Measurements from ENCODE around the gene IL7R.
A peak's percentile ranks its signal among the peaks of the same experiment; 100 is the strongest.
"Not testable (repeated sequence)": the region's sequence is repeated elsewhere in the genome, so short reads cannot be mapped to it uniquely, and the experiment has no call there.

The IL7R gene

GRCh38 chr5:35879096-35879495 lies 22.4 kb downstream of the IL7R start:
- no peak for DNase-seq

DNA sequence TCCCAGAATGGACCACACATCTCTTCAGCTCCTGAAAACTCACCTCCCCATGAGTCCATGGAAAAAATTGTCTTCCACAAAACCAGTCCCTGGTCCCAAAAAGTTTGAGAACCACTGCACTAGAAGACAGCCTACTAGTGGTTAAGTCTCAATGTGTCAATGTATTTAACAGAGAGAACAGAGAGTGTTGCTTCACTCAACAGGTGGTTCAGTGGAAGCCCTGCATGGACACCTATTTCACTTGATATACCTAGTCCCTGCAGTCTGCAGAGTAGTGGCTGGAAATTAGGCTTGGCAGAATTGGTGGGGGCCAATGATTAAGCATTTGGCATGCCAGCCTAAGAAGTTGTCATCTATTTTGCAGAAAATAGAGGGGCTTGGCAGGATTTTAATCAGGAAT lies 23.0 kb downstream of the IL7R start:
- no peak for DNase-seq

- peak; percentile 5 for DNase-seq
Observed at GRCh38 chr5:35880156-35880555, 23.5 kb downstream of the IL7R start.

GRCh38 chr5:35881758-35882157 lies 25.1 kb downstream of the IL7R start:
- DNase-seq: no peak

DNA sequence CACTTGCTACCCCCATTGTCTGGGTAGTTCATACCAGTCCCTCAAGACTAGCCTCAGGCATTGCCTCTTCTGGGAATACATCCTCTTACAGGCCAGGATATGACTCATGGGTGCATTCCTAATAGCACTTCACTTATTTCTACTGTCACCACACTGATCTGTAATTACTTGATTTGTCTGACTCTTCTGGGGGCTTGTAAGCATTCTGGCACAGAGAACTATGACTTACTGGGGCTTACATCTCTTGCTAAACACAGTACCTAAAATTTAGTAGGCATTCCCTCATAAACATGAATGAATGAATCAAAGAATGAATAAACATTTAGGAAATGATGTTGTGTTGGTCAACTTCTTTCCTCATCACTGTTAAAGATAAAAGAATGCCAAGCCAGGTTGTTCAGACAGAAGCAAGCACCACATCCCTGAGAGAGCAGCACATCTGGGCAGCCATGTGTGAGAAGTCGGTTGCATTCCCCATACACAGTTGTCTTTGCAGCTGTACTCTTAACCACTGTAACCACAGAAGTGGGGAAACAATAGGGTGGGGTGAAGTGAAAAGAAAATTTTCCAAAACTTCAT lies 27.6 kb downstream of the IL7R start:
- peak; percentile 11 for DNase-seq

DNA sequence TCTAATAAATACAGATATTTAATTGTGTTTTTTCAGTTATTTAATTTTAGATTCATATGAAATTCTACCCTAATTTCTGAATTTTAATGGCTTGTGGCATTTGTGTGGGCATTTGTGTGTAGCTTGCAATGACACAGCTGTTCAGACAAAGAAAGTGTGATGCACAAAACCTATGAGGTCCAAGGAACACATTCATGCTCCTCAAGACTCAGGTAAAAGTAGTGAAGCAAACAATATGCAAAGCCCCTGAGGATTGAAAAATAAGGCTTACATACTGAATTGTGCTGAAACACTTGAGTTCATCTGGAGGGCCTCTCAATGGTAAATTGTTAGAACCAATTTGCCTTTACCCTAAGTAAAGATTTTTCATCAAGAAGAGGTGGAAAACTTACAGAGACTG lies 28.1 kb downstream of the IL7R start:
- DNase-seq: no peak

DNA sequence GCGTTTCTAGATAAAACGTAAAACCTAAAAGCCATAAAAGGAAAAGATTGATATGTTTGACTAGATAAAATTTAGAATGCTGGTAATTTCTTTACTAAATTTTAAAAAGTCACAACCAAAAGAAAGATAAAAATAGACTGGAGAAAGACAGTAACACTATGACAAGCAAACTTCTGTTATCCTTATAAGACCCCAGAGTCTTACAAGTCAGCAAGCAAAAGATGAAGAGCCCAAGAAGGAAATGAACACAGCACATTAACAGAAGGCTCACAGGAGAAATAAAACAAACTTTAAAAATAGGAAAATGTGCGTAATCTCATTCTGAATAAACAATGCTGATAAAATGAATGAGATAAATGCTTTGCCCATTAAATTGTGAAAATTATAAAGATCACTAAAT lies 29.7 kb downstream of the IL7R start:
- DNase-seq: no peak

GRCh38 chr5:35887321-35888100 lies 30.8 kb downstream of the IL7R start:
- no peak for DNase-seq

DNA sequence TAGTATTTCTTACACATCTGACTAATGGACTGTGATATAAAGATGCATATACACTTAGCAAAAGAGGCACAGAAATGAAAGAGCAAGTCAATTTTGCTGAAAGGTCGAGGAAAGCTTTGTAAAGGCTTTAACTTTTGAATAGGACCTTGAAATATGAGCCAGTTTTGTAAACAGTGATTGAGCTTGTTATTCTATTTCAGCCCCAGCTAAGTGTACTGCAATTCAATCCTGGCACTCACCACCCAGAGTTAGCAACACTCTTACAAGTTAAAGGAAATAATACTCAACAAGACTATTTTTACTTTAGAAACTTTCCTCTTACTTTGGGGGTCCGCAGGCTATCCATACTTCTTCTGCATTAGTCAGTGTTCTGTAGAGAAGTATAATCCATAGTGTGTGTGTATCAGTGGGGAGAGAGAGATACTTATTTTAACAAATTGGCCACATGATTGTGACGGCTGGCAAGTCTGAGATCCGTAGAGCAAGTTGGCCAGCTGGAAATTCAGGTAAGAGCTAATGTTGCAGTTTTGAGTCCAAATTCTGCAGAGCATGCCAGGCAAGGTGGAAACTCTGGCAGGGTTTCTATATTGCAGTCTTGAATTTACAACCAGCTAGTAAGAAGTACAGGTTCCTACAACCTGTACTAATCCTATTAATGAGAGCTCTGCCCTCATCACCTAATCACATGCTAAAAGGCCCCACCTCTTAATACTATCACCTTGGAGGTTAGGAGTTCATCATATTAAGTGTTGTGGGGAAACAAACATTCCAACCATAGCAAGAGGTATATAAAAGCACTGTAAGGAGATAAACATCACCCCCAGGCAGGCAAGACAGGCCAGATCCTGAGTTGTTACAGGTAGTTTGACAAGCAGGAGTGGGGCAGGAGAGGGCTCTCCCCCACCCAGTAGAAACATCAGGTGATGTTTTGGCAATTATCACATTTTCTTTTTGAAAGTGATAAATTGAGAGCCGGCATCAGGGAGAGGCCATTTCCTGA lies 33.6 kb downstream of the IL7R start:
- no peak for DNase-seq

GRCh38 chr5:35892799-35893198 lies 36.1 kb downstream of the IL7R start:
- DNase-seq: not testable (repeated sequence)

DNA sequence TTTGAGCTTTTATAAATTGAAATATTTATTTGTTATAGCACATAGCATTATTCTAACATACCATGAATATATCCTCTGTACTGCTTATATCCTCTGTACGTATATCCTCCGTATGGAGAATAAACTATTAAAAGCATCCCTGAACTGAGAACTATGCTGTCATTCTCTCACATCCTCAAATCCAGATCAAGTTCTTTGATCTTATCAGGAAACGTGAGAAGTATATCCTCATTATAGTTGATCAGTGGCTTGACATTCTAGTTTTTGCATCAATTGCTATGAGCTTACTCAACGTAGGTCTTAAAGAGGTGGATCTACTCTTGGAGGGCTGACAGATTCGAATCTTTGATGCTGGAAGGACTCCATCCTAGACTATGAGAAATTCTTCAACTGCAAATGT lies 37.4 kb downstream of the IL7R start:
- no peak for DNase-seq

DNA sequence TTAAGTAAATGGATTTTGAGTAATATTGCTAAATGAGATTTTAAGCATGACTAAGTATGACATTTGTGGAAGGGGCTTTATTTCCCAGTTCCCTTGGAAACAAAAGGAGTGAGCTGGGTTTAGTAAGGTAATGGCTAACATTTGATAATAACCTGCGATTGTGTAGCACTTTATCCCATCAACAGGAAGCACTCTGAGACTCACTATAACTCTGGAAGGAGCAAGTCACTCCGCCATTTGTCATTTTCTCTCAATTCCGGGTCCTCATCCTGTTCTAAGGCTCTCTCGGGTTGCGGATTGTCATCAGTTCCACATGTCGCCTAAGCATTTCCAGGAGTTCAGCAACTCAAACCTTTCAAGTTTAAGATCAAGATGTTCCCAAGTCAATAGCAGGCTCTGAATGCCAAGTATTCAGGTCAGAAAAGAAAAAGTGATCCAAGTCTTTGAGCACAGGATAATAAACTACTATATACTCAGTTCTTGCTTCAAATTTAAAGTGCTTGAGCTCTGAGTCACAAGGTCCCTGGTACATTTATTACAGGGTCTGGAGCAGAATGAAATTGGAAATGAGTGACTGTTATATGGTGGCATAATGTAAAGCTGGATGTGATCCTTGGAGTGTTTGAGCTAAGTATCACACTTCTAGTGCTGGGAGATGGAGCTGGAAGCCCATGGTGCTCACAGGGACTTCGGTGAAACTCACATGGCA lies 42.4 kb downstream of the IL7R start:
- no peak for DNase-seq

- no peak for DNase-seq
Observed at GRCh38 chr5:35899800-35900199, 43.1 kb downstream of the IL7R start.

- DNase-seq: no peak
Observed at GRCh38 chr5:35900972-35901695, 44.4 kb downstream of the IL7R start.

GRCh38 chr5:35902046-35902672 lies 45.5 kb downstream of the IL7R start:
- DNase-seq: no peak

- no peak for DNase-seq
Observed at GRCh38 chr5:35903631-35904203, 47.0 kb downstream of the IL7R start.

- DNase-seq: no peak
Observed at GRCh38 chr5:35904443-35905132, 47.9 kb downstream of the IL7R start.

DNA sequence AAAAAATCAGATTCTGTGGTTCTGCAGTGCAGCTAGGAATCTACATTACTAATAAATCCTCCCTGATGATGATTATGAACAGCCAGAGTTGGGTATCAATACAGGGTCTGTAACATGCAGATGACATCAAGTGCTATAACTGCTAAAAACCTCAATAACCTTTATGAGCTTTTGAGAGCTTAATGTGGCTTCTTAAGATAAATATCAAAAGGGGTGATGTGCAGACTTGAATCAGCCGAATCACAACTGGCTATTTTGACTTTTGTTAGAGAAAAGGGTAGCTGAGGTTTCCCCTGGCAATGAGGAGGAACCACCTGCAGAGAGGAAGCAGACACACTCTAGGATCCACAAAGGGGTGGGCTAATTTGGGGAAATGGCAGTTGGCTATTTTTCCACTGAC lies 51.5 kb downstream of the IL7R start:
- peak; percentile 33 for DNase-seq

- no peak for DNase-seq
Observed at GRCh38 chr5:35908814-35909213, 52.1 kb downstream of the IL7R start.

DNA sequence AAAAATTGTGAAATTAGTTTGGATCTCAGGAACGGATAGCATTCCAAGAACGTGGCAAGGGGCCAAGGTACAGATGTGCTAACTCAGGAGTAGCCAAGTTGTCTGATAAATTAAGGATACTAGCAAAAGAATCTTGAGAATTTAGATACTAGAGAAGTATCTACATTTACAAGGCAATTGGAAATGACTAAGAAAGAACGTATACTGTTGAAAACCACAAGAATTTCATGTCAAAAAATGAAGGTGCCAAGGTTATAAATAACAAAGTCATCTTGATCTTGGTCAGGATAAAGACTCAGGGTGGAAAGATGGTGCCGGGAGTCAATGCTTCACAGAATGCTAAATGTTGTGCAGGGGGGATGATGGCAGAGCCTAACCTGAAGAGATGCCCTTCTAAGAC lies 62.5 kb downstream of the IL7R start:
- DNase-seq: no peak

GRCh38 chr5:35920890-35921289 lies 64.2 kb downstream of the IL7R start:
- DNase-seq: no peak

Data from GDM1 (cell line).